T-helper 2 cell treated with Interferon-gamma antibody and Interleukin-4, amounts not matched to agents 100 ng/mL and 5 ng/mL, for 36 hours (primary cell): ENCODE data around the gene RERG. TPM values are rescaled to one million over a fixed set of nuclear protein-coding genes. Genes with fewer than 3 reads are reported as not detected.

Source experiments
- intact Hi-C: fragments of 100-400 bp; cut with micrococcal nuclease; formaldehyde crosslinking; loops from one replicate; pipeline ENCODE4 v1.15.1; 2023
- total RNA-seq: library from RNA; stranded (reverse); gene quantifications from 2 replicates; pipeline ENCODE4 v1.2.3, GENCODE V29; 2022

Gene RERG
- total RNA-seq, 1 donor from 2014 or later, result not detected

DNA sequence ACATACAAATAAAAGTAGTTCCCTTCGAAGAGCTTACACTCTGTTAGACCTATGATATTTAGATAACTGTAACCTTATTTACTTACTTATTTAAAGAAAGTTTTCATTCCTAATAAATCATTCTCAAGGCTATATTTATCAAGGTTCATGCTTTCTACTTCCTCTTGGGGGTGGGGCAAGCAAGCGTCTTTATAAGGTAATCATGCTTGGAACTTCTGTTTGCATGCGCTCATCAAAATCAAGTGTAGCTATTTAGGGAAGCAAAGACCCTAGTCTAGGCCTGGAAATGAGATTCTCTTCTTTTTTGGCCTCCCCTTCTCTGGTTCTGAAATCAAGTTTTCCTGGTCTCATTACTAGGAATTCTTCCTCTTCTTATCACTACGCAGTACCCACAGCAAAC is 766 bp downstream of the RERG start:
- intact Hi-C loops, result loop anchor here (5.0 to 10.0 kb wide), 4 partner anchors 218 to 586 kb away; no protein-coding TSS in a partner anchor

DNA sequence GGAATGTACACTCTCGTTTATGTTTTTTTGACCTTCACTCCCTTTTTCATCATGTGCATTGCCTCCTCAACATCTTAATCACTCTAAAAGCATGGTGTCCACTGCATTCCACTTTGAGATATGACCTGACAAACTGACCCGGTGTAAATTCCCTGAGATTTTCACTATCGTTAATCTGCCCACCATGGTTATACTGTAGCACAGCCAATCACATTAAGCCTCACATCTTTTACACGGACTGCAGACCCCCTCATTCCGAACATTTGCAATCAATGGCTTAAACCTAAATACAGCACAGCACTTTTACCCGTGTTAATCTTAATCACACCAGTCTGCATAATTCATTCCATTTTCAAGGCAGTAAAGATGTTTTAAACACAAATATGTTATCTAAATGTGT is 2.4 kb downstream of the RERG start:
- intact Hi-C loops, result no loop called here

DNA sequence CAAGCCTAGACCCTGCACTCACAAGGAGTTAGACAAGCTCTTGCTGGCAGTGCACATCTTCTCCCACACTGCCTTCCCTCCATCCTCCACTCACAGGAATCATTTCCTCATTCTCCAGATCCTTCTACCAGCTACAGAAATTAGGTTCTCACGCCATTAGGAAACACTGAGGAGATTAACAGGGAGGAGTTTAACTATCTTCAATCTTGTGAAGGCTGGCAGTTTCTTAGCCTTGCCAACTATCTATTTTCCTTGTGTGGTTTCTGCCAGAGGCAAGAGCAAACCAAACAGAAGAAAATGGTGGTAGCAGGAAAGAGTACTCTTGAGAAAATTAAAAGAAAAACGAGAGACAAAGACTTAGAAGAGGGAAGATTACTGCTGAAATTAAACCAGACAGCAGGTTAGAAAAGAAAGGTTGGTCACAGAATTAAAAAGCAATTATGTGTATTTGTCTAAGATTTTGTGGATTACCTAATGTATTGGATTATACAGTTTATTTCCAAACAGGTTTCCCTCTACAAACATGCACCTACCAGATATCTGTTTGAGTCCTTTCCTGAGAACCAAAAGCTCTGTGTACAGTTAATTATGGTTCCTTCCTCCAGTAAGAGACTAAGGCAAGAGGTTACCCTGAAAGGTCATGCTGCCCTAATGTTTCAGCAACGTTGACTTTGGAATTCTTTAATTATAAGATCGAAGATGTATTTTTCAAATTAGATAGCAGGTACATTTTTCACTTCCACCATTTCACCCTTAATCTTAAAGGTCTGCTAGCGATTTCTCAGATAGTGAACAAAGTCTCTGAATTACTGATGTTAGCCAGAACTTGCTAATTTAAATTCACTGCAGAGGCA is 5.0 kb downstream of the RERG start:
- intact Hi-C loops, result no loop called here

DNA sequence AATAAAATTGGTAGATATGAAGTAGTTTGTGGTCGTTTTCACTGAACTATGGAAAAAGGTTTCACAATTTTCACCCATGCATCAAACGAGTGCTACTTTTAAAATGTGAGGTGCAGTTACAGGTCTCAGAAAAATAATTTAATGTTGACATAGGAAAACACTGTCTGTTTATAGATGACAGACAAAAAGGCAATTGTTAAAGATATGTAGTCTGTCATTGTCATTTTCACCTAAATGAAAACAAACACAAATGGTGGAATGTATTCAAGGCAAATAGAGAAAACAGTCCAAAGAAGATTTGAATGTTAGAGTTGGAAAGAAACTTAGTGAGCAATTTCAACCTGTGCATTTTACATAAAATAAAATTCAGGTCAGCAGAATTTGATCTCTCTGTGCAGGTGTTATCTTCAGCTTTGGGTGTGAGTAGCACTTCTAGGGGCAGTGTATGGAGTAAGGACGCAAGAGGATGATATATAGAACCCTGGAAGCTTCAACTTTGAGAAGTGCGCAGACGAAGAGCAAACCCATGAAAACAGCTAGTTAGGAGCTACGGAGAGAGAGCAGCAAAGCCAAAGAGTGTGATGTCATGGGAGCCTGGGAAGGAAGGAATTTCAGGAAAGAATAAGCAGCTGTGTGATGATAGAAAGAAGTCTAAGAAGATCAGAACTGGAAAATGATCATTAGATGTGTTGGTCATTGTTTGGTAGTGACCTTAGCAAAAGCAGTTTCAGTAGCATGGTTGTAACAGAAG is 6.2 kb downstream of the RERG start:
- intact Hi-C loops, result no loop called here

DNA sequence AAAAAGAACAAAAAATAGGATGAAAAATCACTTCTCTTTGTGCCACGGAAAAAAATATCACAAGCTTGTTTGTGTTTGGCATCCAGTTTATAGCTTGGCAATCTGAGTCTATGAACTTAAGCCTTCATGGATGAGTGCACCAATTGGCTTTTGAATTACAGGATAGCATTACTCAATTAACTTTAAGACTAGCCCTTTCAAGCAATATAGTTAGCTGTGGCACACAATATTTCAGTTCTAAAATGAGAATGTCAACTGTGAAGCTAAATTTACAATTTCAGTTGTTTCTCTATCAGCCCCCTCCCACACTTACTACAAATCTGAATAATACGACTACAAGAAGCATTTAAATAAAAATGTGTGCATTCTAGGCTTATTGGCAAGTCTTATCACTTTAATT is 8.3 kb downstream of the RERG start:
- intact Hi-C loops, result no loop called here

DNA sequence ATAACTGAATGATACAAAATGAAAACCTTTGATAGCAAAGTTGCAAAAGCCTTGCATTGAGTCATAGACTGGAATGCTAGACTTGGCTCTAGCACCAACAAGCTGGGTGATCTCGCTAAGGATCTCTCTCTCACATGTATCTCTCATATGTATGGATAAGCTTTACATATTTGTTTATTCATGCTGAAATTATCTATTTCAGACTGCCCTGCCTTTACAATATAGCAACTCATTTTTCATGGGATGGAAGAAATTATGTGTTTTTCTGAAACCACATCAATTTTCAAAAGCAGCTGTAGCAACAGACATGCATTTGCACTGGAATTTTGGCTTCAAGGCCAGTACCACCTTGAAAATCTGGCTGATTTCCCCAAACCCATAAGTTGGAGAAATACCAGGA is 11.4 kb downstream of the RERG start:
- intact Hi-C loops, result no loop called here

DNA sequence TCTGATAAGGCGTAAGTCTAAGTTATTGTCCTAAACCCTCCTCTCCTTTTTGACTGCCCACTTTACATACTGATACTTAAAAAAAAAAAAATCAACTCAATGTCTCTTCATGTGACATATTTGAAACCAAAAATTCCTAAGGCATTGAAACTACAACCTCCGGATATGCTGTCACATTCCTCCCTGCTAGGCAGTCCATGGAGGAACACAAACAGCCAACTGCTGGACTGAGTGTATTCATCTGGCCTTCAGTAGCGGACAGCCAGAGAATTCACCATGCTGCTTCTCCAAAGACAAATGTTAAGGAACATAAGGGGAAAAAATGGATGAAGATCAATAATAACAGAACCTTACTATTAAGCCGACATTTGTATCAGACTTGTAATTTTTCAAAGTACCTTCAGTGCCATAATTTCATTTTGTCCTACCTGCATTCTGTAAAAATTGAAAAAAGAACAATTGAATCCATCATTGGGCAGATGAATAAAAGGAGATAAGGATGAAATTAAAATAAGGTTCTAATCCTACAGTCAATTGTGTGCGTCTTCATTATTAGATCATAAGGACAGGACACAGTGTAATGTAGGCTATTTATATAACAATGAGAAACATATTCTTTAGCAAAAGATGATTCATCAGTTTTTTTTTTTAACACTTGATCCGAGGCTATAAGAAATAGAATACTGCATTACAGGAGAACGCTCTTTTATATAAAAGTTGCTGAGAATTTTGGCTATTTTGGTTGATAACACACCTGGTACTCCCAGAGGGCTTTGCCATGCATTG is 12.2 kb downstream of the RERG start:
- intact Hi-C loops, result no loop called here

DNA sequence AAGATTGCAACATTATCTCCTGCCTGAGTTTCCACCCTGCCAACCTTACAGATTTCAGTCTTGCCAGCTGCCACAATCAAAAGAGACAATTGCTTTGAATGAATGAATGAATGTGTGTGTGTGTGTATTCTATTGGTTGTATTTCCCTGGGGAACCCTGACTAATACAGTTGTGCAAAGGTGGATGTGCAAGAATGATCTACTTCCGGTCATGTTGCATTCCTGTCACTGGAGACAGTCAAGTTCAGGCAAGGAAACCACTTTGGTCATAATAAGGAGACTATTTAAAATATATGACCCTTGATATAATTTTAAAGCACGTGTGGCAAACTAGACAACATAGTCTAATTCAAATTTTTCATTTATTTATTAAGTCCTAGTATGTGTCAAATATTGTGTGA is 13.1 kb downstream of the RERG start:
- intact Hi-C loops, result no loop called here

DNA sequence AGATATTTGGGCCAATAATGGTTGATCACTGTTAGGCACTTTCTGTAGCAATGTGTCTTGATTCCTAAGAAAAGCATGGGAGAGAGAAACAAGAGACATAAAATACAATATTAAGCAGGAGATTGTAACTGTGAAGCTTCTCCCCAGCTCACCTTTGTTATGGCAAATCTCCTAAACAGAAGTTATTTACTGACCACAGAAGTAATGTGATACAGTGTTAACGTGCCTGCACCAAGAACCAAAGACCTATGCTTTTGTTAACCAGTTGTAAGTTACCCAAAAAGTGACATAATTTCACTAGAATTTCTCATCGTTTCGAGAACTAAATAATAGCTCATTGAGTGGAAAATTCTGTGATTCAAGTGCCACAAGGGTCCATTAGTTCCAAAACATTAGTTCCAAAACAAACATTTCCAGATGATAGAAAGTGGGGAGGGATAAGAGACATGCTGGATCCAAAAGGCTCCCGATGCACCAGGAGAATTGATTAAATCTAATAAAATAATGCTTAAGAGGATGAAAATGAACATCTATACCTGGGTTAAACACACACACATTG is 14.3 kb downstream of the RERG start:
- intact Hi-C loops, result no loop called here

DNA sequence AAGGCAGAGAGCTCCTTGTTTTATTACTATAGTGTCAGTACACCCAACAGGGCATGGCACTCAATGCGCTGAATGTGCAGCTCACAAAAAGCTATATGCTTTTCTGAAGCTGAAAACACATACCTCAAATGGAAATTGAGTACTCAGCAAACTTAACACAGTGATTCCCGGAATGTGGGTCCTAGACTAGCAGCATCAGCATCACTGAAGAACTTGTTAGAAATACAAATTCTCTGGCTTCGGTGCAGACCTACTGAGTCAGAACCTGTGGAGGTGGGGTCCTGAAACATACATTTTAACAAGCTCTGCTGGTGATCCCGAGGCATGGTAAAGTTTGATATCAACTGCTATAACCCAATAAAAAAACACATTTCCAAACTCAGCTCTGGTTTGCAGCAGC is 14.9 kb downstream of the RERG start:
- intact Hi-C loops, result no loop called here

DNA sequence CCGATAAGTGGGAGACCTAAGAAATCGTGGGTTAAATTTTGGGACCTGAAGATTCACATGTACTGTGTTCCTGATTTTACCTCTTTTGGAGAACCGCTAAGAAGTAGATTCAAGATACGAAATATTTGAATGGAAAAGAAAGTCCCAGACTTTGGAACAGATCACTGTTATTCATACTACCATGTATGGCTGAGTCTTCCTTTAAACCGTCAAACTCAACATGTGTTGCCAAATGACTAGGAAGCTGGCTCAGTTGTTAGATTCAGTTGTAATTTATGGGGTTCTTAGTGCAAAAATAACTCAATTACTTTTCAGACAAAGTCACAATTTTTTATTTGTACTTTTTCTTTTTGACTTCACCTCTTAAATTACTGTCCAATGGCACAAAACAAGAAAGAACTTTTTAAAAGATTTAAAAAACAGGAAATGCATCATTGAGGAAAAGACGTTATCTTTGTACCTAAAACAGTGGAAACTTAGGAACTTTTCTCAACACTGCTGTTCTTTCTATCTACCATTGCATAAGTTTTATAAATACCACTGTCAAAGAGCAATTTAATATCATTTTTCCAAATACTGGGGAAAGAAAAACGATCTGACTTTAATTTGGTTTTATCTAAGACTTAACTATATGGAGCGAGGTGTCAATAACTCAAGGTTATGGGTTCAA is 15.7 kb downstream of the RERG start:
- intact Hi-C loops, result no loop called here

DNA sequence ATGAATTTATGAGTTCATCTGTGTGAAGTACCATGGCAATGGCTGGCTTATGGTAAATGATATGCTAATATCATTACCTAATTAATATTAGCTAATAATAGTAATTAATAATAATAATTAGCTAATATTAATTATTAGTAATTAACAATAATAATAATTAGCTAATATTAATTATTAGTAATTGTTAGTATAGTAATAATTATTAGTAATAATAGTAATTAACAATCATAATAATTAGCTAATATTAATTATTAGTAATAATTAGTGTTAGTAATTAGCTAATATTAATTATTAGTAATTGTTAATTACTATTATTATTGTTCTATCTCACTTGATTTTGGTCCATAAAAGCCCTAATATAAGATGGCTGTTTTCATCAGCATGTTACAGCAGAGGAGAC is 19.8 kb downstream of the RERG start:
- intact Hi-C loops, result no loop called here

DNA sequence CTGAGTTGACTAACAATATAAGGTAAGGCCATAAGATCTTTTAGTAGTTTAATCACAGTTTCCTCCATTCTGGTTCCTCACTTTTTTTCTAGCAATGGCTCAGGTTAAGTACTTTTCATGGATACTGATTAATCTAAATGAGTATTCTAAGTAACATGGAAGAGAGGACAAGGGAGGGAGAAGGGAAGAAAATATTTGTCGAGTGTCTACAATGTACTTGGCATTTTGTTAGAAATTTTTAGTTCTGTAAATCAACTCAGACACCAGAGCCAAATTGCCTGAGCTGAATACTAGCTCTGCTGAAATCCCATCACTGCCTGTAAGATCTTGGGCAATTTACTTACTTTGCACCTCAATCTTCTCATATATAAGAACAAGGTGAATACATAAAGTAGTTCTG is 20.2 kb downstream of the RERG start:
- intact Hi-C loops, result no loop called here

DNA sequence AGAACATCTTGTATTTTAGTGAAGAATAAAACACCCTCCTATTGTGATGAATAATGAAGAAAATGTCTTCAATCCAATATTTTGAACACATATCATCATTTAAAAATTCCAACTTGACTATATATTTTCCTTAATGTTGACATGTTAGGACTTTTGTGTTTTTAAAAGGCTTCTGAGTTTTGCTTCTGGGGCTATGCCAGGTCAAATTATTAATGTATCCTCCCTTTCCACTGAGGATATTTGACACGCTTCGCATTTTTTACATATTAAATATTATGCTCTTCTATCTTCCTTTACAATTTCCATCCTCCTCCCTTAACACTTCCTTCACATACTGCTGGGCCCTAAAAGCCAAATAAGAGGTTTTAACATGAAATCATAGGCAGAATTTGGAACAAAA is 20.6 kb downstream of the RERG start:
- intact Hi-C loops, result no loop called here

DNA sequence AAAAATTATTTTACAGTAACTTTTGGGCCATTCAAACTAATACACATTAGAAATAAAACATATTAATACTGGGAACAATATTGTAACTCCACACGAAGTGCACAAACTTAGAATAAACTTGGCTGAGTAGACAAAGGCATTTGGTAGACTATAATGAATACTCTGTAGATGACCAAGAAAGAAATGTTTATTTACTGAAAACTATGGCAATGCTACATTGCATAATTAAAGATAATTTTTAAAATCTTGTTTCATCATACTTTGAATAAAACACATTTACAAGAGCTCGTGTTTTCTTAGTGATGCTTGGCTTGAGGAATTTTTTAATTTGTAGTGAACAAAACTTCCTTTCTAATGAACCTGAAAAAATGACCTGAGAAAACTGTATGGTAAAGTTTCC is 21.3 kb downstream of the RERG start:
- intact Hi-C loops, result no loop called here

DNA sequence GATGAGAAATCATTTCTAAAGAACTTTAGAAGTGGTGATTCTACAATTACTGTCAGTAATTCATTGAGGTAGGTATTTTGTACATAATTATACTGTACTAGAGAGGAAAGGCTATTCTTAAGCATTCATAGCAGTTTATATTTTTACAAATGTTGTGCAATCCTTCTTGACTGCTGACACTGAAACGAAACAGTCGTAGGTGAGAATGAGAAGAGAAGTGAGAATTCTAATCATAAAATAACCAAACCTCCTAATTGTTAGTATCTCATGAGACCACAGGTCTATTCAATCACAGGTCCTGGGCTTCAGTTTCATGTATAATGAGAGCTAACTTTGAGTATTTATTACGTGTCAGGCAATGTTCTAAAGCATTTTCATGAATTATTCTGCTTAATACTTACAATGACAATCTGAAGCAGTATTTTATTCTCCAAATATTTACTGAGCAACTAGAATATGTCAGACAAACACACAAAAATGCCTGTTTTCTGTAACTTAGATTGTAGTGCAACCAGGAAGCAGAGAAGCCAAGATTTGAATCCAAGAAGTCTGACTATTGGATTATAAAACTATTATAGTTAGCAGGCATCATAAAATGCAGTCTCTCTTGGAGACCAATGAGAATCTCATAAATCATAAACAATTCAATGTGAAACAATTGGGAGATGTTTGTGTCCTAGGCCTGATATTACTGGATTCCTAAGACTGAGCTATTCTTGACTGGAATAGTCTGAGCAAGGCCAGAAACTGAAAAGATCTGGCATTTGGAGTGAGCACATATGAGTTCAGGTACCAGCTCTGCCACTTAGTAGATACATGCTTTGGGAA is 24.3 kb downstream of the RERG start:
- intact Hi-C loops, result no loop called here

DNA sequence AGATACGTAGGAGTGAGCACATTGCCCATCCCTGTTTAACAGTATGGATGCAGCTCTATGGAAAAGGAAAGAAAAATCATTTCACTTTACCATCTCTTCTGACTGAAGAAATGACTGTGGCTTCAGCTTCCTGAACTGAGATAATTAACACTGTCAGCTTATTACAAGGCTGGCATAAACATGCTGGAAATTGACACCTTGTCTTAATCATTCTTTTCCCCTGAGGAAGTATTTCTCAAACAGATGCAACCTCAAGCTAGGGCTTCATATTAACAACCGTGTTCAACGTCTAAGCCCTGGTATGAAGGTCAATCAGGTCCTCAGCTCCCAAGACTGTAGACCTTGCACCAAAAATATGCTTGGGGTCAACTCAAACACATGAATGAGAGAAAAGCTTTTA is 25.0 kb downstream of the RERG start:
- intact Hi-C loops, result no loop called here

DNA sequence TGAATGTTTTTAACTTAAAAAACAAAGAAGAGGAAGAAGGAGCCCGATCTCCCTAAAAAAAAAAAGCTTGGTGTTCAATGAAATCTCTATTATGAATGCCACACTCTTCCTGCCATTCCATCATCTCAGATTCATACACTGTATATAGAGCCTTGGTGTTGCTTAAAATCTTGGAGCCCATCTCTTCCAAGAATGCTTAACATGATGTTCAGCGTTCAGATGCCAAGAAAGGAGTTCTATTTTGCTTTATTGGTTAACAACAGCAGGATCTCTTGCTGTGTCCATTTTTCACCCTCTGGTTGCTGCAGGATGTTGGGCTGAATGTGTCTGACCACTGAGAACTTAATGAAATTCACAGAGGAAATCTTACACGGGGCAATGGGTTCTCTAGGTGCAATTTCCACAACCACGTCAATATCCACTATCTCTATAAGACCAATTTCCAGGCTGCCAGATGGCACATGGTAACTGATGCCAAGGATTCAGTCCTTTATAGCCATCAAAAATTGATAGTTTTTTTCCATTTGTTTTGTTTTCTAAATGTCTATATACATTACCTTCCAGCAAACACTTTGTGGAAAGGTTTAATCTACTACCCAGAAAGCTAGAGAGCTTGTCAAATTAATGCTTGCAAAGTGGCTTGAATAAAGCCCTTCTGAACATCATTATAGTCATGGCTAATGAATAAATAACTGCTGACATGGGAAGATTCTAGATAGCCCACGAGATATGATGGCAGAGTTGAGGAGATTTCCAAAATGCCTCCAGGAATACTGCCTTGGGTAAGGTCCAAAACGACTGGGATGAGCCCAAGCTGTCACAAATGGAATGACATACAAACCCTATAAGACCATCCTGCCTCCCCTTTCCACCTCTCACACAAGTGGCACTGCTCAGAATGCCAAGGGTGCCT is 26.5 kb downstream of the RERG start:
- intact Hi-C loops, result no loop called here

DNA sequence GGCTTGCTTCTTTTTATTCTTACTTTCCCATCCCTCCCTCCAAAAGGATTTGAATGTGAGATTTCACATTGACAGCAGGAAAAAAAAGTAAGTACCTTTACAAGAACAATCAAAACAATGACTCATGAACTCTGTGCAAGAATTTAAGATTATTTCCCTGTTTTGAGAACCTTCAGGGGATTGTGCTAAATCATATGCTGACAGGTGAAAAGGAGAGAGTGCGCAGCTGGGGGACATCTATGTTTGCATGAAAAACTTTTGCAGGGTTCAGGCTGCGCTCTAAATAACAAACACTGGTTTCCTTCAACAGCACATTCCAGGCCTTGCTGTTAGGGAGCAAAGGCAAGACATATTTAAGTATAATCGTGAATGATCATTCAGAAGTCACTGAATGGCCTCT is 27.3 kb downstream of the RERG start:
- intact Hi-C loops, result no loop called here
